ENCODE results near the gene TRIOBP. TPM values are rescaled to one million over a fixed set of nuclear protein-coding genes. Genes with fewer than 3 reads are reported as not detected.
A peak's percentile ranks its signal among the peaks of the same experiment; 100 is the strongest.

Gene TRIOBP
- total RNA-seq, 6 experiments from 2014 or later, result 74.3 to 92.5 (median 91.6) TPM

DNA sequence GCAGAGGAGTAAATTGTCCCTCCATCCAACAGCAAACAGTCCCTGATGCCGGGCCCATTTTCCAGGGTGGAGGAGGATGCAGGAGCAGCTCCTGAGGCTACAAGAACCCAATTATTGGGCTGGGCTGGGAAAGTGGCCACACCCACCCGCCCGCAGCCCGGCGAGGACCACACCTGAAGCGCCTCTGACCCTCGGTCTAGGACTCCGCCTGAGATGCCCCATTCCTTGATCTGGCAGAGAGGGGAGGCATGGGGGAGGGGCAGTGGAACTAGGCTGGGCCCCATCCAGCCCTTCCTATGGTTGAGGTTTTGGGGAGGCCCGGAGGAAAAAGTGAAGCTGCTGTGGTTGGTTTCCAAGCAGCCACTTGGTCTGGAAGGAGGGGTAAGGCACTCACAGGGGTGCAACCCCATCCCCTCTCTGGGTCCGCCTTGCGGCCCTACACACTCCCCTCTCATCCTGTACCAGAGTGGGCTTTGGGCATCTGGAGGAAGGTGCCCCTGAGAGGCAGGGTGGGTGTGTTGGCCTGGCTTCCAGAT is 23.9 kb upstream of the TRIOBP start:
- no peak for DNase-seq
- no peak overlapping the region for H3K27ac Mint-ChIP-seq
- TF ChIP-seq, protein P1, sequence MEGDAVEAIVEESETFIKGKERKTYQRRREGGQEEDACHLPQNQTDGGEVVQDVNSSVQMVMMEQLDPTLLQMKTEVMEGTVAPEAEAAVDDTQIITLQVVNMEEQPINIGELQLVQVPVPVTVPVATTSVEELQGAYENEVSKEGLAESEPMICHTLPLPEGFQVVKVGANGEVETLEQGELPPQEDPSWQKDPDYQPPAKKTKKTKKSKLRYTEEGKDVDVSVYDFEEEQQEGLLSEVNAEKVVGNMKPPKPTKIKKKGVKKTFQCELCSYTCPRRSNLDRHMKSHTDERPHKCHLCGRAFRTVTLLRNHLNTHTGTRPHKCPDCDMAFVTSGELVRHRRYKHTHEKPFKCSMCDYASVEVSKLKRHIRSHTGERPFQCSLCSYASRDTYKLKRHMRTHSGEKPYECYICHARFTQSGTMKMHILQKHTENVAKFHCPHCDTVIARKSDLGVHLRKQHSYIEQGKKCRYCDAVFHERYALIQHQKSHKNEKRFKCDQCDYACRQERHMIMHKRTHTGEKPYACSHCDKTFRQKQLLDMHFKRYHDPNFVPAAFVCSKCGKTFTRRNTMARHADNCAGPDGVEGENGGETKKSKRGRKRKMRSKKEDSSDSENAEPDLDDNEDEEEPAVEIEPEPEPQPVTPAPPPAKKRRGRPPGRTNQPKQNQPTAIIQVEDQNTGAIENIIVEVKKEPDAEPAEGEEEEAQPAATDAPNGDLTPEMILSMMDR (IDR thresholded peaks at IDR 0.05), result no peak
- H3K36me3 Mint-ChIP-seq (ENCODE audit: low read depth), result peaks cover 19% of the 10 kb centered on the region
- H3K4me3 Mint-ChIP-seq, result no peak overlapping the region
- peaks cover 14% of the 10 kb centered on the region for H3K27me3 Mint-ChIP-seq (ENCODE audit: insufficient read depth)
- no peaks in the 10 kb centered on the region for H3K9me3 Mint-ChIP-seq
- peaks cover 22% of the 10 kb centered on the region for H3K4me1 Mint-ChIP-seq (ENCODE audit: low read depth)

- no peak for DNase-seq
- no peaks in the 10 kb centered on the region for H3K9me3 Mint-ChIP-seq
- TF ChIP-seq, protein P1 (IDR thresholded peaks at IDR 0.05), result no peak
- peak overlapping the region; percentile 37 for H3K4me3 Mint-ChIP-seq
- H3K27ac Mint-ChIP-seq, result peak overlapping the region; percentile 91
- H3K27me3 Mint-ChIP-seq (ENCODE audit: insufficient read depth), result peaks cover 17% of the 10 kb centered on the region
- H3K36me3 Mint-ChIP-seq (ENCODE audit: low read depth), result peaks cover 24% of the 10 kb centered on the region
- H3K4me1 Mint-ChIP-seq (ENCODE audit: low read depth), result peaks cover 22% of the 10 kb centered on the region
Measured at GRCh38 chr22:37674248-37674647, 22.6 kb upstream of the TRIOBP start.

DNA sequence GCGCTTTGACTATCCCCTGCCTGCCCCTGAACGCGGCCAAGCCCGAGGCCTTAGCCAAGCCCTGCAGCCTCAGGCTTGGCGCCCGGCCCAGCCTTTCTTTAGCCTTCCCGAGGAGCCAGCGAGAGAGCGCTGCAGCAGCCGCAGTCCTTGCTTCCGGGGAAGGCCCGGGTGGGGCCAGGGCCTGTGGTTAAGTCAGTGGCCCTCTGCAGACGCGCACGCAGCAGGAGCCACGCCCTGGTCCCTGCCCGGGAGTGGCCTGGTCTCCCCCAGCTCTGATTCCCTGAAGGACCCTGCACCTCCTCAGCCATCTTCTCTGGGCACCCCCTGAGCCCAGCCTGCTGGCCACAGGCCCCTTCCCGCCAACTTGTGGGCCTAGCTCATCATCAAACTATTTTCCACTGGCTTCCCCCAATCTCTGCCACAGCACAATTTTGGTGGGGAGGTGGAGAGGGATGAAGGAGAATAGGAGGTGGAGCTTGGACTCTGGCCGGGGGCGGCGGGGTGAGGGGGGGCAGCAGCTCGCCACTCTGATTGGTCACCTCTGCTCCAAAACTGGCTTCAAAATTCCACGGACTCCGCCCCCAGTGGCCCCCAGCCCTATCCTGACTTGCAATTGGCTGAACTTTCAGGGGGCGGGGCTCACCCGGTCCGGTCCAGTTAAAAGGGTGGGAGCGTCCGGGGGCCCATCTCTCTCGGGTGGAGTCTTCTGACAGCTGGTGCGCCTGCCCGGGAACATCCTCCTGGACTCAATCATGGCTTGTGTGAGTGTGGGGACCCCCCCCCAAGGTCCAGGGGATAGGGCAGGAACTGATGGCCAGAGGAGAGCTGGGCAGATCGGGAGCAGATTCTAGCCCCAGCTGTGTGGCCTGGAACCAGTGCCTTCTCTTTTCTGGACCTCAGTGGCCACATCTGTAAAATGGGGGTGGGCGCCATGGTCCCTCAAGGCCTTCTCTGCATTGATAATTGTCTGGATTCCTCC is 21.6 kb upstream of the TRIOBP start, which contains the start of gene LGALS1:
LGALS1 (plus strand) TSS at position 686 of the 979 bp plus-strand sequence; CDS start at position 753, 67 bp downstream.
- TF ChIP-seq, protein P1 (IDR thresholded peaks at IDR 0.05), result no peak; the same call in 1 of the 2 replicates
- peaks cover 27% of the 10 kb centered on the region for H3K4me1 Mint-ChIP-seq (ENCODE audit: low read depth)
- H3K4me3 Mint-ChIP-seq, result peak within 1 kb of the TSS; percentile 95
- H3K9me3 Mint-ChIP-seq, result no peaks in the 10 kb centered on the region
- peak within 1 kb of the TSS; percentile 91 for H3K27ac Mint-ChIP-seq
- peaks cover 21% of the 10 kb centered on the region for H3K27me3 Mint-ChIP-seq (ENCODE audit: insufficient read depth)
- DNase-seq, result peak; percentile 98
- peaks cover 31% of the 10 kb centered on the region for H3K36me3 Mint-ChIP-seq (ENCODE audit: low read depth)

DNA sequence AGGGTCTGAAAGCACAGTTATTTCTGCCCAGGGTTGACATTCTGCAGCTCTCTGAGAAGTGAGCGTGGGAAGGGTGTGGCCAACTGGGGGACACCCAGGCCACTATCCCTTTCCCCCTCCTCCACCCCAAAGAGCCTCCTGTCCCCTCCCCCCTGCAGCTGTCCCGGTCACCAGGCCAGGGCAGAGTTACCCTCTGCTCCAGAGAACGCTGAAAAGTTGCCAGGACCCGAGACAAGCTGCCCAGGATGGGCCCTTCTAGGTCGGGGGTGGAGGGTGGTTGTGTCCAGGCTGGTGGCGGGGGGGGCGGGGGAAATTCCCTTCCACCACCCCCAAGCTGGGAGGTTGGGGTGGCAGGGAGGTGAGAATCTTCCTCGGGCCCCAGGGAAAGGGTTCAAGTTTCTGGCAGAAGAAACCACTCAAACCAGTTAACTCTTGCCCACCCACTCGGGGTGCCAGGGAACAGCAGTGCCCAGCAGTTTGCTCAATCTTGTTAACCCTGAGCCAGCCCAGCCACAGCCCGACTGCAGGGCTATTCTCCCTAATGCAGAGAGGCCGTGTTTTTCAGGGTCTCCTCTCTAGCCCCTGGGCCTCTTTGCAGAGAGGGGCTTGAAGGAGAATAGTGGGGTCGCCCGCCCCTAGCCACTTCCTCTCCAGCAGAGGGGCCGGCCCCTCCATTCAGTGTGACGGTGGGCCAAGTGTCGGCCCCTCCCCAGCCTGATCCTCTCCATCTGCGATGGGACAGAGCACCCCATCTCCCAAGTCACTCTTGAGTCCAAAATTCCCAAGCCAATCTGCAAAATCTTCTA is 20.7 kb upstream of the TRIOBP start:
- Mint-ChIP-seq H3K27ac (peak overlapping the region; percentile 91), H3K4me3 (peak overlapping the region; percentile 95), H3K4me1 (ENCODE audit: low read depth) (peaks cover 36% of the 10 kb centered on the region), H3K9me3 (no peaks in the 10 kb centered on the region), H3K27me3 (ENCODE audit: insufficient read depth) (peaks cover 23% of the 10 kb centered on the region), H3K36me3 (ENCODE audit: low read depth) (peaks cover 31% of the 10 kb centered on the region)
- TF ChIP-seq, protein P1 (IDR thresholded peaks at IDR 0.05), result no peak
- DNase-seq, result peak; percentile 32
